ENCODE data around the gene ALKAL2. TPM values are rescaled to one million over a fixed set of nuclear protein-coding genes. Genes with fewer than 3 reads are reported as not detected.
A peak's percentile ranks its signal among the peaks of the same experiment; 100 is the strongest.

Gene ALKAL2
- total and polyA plus RNA-seq, 2 of the 13 experiments (the other 11 are each of a cell fraction or from before 2014, with no cell fraction given): 0.22 to 1.7 TPM

DNA sequence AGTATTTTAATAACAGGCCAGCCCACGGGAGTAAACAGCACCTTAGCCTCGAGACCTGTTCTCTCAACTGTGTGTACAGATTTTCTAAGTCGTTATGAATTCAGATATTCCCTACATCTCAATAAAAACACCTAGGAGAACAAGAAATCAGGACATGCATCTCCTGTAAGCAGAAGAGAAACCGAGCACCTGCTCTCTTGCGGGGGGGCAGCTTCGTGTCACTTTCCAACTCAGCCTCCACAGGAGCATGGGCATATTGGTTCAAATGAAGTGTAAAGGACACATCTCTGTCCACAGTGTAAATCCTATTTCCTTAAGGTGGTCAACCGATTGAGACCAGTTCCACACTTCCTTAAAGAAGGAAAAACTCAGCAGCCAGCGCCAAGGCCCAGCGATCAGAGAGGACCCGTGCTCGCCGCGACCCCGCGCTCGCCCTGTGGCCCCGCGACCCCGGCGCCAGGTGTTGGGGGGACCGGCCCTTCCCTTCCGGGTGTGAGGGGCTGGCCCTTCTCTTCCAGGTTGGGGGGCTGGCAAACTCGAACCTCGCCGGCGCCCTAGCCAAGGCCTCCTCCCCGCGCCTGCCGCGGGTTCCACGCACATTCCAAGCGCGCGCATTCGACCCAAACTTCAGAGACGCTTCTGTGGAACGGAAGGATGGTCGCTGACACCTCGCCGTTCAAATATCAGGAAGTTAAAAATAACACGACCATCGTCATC lies 24.7 kb downstream of the ALKAL2 start (continued):
- TF ChIP-seq, protein P1, sequence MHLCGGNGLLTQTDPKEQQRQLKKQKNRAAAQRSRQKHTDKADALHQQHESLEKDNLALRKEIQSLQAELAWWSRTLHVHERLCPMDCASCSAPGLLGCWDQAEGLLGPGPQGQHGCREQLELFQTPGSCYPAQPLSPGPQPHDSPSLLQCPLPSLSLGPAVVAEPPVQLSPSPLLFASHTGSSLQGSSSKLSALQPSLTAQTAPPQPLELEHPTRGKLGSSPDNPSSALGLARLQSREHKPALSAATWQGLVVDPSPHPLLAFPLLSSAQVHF (CRISPR knock-in tag; IDR thresholded peaks at IDR 0.05): no peak
- TF ChIP-seq HNRNPH1 (optimal IDR thresholded peaks at IDR 0.05; ENCODE audit: low read depth, low read length) (no peak), PAX8 (CRISPR knock-in tag; IDR thresholded peaks at IDR 0.05; ENCODE audit: borderline replicate concordance) (no peak), ZNF124 (CRISPR knock-in tag; IDR thresholded peaks at IDR 0.05) (0 out of 2 replicates have a peak, but pooled peaks have one; percentile 38), GATAD1 (CRISPR knock-in tag; IDR thresholded peaks at IDR 0.05) (no peak), MYNN (CRISPR knock-in tag; IDR thresholded peaks at IDR 0.05; ENCODE audit: low read depth) (no peak), ARHGAP35 (CRISPR knock-in tag; IDR thresholded peaks at IDR 0.05; ENCODE audit: borderline replicate concordance) (peak; percentile 60; the same call in 1 of the 2 replicates), JDP2 (CRISPR knock-in tag; IDR thresholded peaks at IDR 0.05; ENCODE audit: borderline replicate concordance) (no peak), NR2F2 (IDR thresholded peaks at IDR 0.05; ENCODE audit: borderline replicate concordance, low read depth) (no peak), ZNF546 (CRISPR knock-in tag; conservative IDR thresholded peaks at IDR 0.05) (no peak), MLLT10 (CRISPR knock-in tag; IDR thresholded peaks at IDR 0.05) (no peak), NFE2 (CRISPR knock-in tag; IDR thresholded peaks at IDR 0.05) (no peak), HDAC1 (CRISPR knock-in tag; IDR thresholded peaks at IDR 0.05) (peak; percentile 26; the same call in 1 of the 2 replicates), ZNF121 (CRISPR knock-in tag; IDR thresholded peaks at IDR 0.05) (no peak)
- TF ChIP-seq, protein P2, sequence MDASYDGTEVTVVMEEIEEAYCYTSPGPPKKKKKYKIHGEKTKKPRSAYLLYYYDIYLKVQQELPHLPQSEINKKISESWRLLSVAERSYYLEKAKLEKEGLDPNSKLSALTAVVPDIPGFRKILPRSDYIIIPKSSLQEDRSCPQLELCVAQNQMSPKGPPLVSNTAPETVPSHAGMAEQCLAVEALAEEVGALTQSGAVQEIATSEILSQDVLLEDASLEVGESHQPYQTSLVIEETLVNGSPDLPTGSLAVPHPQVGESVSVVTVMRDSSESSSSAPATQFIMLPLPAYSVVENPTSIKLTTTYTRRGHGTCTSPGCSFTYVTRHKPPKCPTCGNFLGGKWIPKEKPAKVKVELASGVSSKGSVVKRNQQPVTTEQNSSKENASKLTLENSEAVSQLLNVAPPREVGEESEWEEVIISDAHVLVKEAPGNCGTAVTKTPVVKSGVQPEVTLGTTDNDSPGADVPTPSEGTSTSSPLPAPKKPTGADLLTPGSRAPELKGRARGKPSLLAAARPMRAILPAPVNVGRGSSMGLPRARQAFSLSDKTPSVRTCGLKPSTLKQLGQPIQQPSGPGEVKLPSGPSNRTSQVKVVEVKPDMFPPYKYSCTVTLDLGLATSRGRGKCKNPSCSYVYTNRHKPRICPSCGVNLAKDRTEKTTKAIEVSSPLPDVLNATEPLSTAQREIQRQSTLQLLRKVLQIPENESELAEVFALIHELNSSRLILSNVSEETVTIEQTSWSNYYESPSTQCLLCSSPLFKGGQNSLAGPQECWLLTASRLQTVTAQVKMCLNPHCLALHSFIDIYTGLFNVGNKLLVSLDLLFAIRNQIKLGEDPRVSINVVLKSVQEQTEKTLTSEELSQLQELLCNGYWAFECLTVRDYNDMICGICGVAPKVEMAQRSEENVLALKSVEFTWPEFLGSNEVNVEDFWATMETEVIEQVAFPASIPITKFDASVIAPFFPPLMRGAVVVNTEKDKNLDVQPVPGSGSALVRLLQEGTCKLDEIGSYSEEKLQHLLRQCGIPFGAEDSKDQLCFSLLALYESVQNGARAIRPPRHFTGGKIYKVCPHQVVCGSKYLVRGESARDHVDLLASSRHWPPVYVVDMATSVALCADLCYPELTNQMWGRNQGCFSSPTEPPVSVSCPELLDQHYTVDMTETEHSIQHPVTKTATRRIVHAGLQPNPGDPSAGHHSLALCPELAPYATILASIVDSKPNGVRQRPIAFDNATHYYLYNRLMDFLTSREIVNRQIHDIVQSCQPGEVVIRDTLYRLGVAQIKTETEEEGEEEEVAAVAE (CRISPR knock-in tag; IDR thresholded peaks at IDR 0.05; ENCODE audit: borderline replicate concordance): no peak
- TF ChIP-seq, protein P3, sequence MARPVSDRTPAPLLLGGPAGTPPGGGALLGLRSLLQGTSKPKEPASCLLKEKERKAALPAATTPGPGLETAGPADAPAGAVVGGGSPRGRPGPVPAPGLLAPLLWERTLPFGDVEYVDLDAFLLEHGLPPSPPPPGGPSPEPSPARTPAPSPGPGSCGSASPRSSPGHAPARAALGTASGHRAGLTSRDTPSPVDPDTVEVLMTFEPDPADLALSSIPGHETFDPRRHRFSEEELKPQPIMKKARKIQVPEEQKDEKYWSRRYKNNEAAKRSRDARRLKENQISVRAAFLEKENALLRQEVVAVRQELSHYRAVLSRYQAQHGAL (CRISPR knock-in tag; IDR thresholded peaks at IDR 0.05; ENCODE audit: not compliant biosample characterization): no peak
- TF ChIP-seq, protein P4, sequence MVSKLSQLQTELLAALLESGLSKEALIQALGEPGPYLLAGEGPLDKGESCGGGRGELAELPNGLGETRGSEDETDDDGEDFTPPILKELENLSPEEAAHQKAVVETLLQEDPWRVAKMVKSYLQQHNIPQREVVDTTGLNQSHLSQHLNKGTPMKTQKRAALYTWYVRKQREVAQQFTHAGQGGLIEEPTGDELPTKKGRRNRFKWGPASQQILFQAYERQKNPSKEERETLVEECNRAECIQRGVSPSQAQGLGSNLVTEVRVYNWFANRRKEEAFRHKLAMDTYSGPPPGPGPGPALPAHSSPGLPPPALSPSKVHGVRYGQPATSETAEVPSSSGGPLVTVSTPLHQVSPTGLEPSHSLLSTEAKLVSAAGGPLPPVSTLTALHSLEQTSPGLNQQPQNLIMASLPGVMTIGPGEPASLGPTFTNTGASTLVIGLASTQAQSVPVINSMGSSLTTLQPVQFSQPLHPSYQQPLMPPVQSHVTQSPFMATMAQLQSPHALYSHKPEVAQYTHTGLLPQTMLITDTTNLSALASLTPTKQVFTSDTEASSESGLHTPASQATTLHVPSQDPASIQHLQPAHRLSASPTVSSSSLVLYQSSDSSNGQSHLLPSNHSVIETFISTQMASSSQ (IDR thresholded peaks at IDR 0.05; ENCODE audit: low read depth): no peak
- TF ChIP-seq, protein P4 (CRISPR knock-in tag; IDR thresholded peaks at IDR 0.05; ENCODE audit: borderline replicate concordance): no peak
- TF ChIP-seq, protein P5, sequence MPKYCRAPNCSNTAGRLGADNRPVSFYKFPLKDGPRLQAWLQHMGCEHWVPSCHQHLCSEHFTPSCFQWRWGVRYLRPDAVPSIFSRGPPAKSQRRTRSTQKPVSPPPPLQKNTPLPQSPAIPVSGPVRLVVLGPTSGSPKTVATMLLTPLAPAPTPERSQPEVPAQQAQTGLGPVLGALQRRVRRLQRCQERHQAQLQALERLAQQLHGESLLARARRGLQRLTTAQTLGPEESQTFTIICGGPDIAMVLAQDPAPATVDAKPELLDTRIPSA (CRISPR knock-in tag; IDR thresholded peaks at IDR 0.05; ENCODE audit: borderline replicate concordance): no peak

Data from HepG2 (cell line).